SU-DHL-6 (cell line): Measurements from ENCODE around the gene PRKAR1B.

Experiments
- H2AFZ ChIP-seq: fragments of 200-600 bp; sonication (generic); 2 replicates; pipeline ENCODE4 v1.6.1; 2014; ENCODE audit warnings: low read depth, mild to moderate bottlenecking, moderate library complexity, mixed read lengths, antibody characterized with exemption, low read length; ENCODE audit not compliant: severe bottlenecking
- H3F3A ChIP-seq: fragments of 200-600 bp; shearing (Covaris generic); 2 replicates; pipeline ENCODE4 v1.6.0; 2016; ENCODE audit warnings: antibody characterized with exemption, mild to moderate bottlenecking; ENCODE audit not compliant: insufficient read depth
- H3K27ac ChIP-seq: fragments of 200-600 bp; sonication (generic); 2 replicates; pipeline ENCODE4 v1.5.1; 2016; ENCODE audit warnings: low read depth, mild to moderate bottlenecking, low read length, moderate library complexity, mixed read lengths
- H3K27me3 ChIP-seq: fragments of 200-600 bp; sonication (generic), shearing (Covaris generic); 2 replicates; pipeline ENCODE4 v1.6.0; 2014; ENCODE audit warnings: mild to moderate bottlenecking, low read length
- H3K36me3 ChIP-seq: fragments of 200-600 bp; sonication (generic); 2 replicates; pipeline ENCODE4 v1.6.1; 2014; ENCODE audit warnings: mild to moderate bottlenecking, low read length, mixed read lengths
- H3K4me2 ChIP-seq: fragments of 300-600, 200-600 bp; shearing (Covaris generic), sonication (generic); 2 replicates; pipeline ENCODE4 v1.6.0; 2014; ENCODE audit warnings: low read length, low read depth, mild to moderate bottlenecking; ENCODE audit not compliant: poor library complexity, severe bottlenecking
- H3K4me3 ChIP-seq: fragments of 200-600 bp; sonication (generic); 2 replicates; pipeline ENCODE4 v1.5.1; 2014; ENCODE audit warnings: antibody characterized with exemption, low read length, mild to moderate bottlenecking, mixed read lengths; ENCODE audit not compliant: insufficient read depth, poor library complexity, severe bottlenecking
- H3K79me2 ChIP-seq: fragments of 200-600 bp; sonication (generic); 2 replicates; pipeline ENCODE4 v1.6.1; 2014; ENCODE audit warnings: mild to moderate bottlenecking, low read length, moderate library complexity; ENCODE audit not compliant: insufficient read depth
- H3K9ac ChIP-seq: fragments of 200-600 bp; sonication (generic); 2 replicates; pipeline ENCODE4 v1.7.0; 2014; ENCODE audit warnings: mild to moderate bottlenecking, low read length
- H3K9me2 ChIP-seq: fragments of 200-600 bp; sonication (generic); replicated peaks from 2 replicates; pipeline ENCODE4 v1.6.1; 2014; ENCODE audit warnings: low read length; ENCODE audit not compliant: insufficient read depth
- H3K9me3 ChIP-seq: fragments of 200-600 bp; sonication (generic); 2 replicates; pipeline ENCODE4 v1.6.1; 2014; ENCODE audit warnings: low read length, mixed read lengths; ENCODE audit not compliant: insufficient read depth
- H4K20me1 ChIP-seq: fragments of 200-600 bp; sonication (generic); 2 replicates; pipeline ENCODE4 v1.6.1; 2014; ENCODE audit warnings: low read depth, mild to moderate bottlenecking, antibody characterized with exemption, low read length, moderate library complexity, mixed read lengths
- EZH2phosphoT487 ChIP-seq: fragments of 200-600 bp; sonication (generic), shearing (Covaris generic); conservative IDR thresholded peaks from 2 replicates; pipeline ENCODE4 v1.6.1; 2018; ENCODE audit warnings: mild to moderate bottlenecking, antibody characterized with exemption, low read length, moderate library complexity, mixed read lengths
- TF ChIP-seq, protein P1 (sequence below): fragments of 200-600 bp; sonication (generic); IDR thresholded peaks from one replicate; pipeline ENCODE4 v1.5.1; 2017; ENCODE audit warnings: antibody characterized with exemption, mild to moderate bottlenecking, low read length, moderate library complexity; ENCODE audit not compliant: insufficient read depth, poor library complexity, severe bottlenecking

Gene PRKAR1B

DNA sequence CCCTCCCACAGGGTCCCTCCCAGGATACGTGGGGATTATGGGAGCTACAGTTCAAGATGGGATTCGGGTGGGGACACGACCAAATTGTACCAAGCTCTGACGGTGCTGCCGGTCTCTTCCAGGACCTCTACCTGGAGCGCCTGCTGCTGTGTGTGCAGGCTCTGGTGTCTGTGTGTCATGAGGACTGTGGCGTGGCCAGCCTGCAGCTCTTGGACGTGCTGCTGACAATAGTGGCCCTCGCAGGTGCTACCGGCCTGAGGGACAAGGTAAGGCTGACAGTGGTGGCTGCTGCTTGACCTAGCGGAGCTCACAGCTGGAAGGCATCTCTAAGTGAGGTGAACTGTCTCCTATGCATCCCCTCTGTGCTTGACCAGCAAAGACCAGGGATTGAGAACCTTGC is 34.5 kb upstream of the PRKAR1B start:
- TF ChIP-seq, protein P1, sequence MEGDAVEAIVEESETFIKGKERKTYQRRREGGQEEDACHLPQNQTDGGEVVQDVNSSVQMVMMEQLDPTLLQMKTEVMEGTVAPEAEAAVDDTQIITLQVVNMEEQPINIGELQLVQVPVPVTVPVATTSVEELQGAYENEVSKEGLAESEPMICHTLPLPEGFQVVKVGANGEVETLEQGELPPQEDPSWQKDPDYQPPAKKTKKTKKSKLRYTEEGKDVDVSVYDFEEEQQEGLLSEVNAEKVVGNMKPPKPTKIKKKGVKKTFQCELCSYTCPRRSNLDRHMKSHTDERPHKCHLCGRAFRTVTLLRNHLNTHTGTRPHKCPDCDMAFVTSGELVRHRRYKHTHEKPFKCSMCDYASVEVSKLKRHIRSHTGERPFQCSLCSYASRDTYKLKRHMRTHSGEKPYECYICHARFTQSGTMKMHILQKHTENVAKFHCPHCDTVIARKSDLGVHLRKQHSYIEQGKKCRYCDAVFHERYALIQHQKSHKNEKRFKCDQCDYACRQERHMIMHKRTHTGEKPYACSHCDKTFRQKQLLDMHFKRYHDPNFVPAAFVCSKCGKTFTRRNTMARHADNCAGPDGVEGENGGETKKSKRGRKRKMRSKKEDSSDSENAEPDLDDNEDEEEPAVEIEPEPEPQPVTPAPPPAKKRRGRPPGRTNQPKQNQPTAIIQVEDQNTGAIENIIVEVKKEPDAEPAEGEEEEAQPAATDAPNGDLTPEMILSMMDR, result no peak
- TF ChIP-seq EZH2phosphoT487, result no peak
- Histone ChIP-seq H3F3A (no peaks in the 10 kb centered on the region), H3K9me3 (no peaks in the 10 kb centered on the region), H2AFZ (no peak overlapping the region), H3K4me2 (no peak overlapping the region), H3K9me2 (no peaks in the 10 kb centered on the region), H3K79me2 (no peaks in the 10 kb centered on the region), H3K9ac (no peak overlapping the region), H4K20me1 (no peaks in the 10 kb centered on the region), H3K36me3 (peaks cover 9% of the 10 kb centered on the region), H3K4me3 (no peak overlapping the region), H3K27ac (no peak overlapping the region), H3K27me3 (no peaks in the 10 kb centered on the region)

DNA sequence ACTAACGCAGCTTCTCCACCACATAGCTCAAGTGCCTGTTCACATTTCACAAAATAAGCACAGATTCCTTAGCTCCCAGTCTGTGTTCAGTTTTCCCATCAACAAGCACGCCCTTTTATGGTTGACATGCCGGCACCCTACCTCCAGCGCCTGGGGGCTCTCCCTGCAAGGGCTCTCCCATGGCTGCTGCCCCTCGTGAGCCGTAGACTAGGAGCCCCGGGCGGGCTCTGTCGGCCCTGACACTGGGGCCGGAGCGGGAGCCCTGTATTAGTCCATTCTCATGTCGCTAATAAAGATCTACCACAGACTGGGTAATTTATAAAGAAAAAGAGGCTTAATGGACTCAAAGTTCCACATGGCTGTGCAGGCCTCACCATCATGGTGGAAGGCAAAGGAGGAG is 34.0 kb upstream of the PRKAR1B start:
- H2AFZ ChIP-seq, result no peak overlapping the region
- no peaks in the 10 kb centered on the region for H3K9me3 ChIP-seq
- H3K9me2 ChIP-seq, result no peaks in the 10 kb centered on the region
- peaks cover 6% of the 10 kb centered on the region for H3K36me3 ChIP-seq
- no peaks in the 10 kb centered on the region for H3F3A ChIP-seq
- H3K79me2 ChIP-seq, result no peaks in the 10 kb centered on the region
- H4K20me1 ChIP-seq, result no peaks in the 10 kb centered on the region
- TF ChIP-seq EZH2phosphoT487, result no peak
- TF ChIP-seq, protein P1, result no peak
- H3K27me3 ChIP-seq, result no peaks in the 10 kb centered on the region
- H3K4me2 ChIP-seq, result no peak overlapping the region
- no peak overlapping the region for H3K4me3 ChIP-seq
- H3K27ac ChIP-seq, result no peak overlapping the region
- no peak overlapping the region for H3K9ac ChIP-seq

DNA sequence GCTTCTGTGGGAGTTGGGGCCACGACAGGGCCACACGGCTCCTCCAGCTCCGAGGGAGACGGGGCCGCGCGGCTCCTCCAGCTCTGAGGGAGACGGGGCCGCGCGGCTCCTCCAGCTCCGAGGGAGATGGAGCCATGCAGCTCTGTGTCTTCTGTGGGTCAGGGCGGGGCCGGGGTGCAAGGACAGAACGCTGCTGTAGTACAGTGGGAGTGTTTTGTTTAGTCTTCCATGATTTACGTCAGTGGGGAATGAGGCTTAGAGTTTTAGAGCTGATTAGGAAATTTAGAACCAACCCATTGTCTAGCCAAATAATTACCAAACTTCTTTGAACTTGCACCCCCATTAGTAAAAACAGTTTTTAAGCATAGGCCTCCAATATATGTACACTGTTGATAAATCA is 32.9 kb upstream of the PRKAR1B start:
- no peaks in the 10 kb centered on the region for H3K79me2 ChIP-seq
- no peaks in the 10 kb centered on the region for H3F3A ChIP-seq
- TF ChIP-seq, protein P1, result no peak
- TF ChIP-seq EZH2phosphoT487, result no peak
- H3K9me2 ChIP-seq, result no peaks in the 10 kb centered on the region
- no peaks in the 10 kb centered on the region for H3K27me3 ChIP-seq
- H3K9ac ChIP-seq, result no peak overlapping the region
- H2AFZ ChIP-seq, result no peak overlapping the region
- H3K36me3 ChIP-seq, result peaks cover under 1% of the 10 kb centered on the region; the same call in 1 of the 2 replicates
- H3K9me3 ChIP-seq, result no peaks in the 10 kb centered on the region
- H4K20me1 ChIP-seq, result no peaks in the 10 kb centered on the region
- H3K4me2 ChIP-seq, result no peak overlapping the region
- H3K27ac ChIP-seq, result no peak overlapping the region
- no peak overlapping the region for H3K4me3 ChIP-seq
